Ascending aorta (tissue), 2 donors: Measurements from ENCODE around the gene ATF3. TPM values are rescaled to one million over a fixed set of nuclear protein-coding genes. Genes with fewer than 3 reads are reported as not detected.

Source experiments
- DNase-seq, 2 donors: peaks; one replicate each; pipeline ENCODE4 v3.0.0-alpha.2; 2019; ENCODE audit warnings: low spot score in 2 of 2
- H3K27ac ChIP-seq, 2 donors: fragments of 200-600 bp; sonication (generic); one replicate each; pipeline ENCODE4 v1.5.1; 2016 to 2017; ENCODE audit warnings: mild to moderate bottlenecking in 1 of 2
- H3K27me3 ChIP-seq: fragments of 200-600 bp; sonication (generic); one replicate; pipeline ENCODE4 v1.5.1; 2017
- H3K36me3 ChIP-seq, 2 donors: fragments of 200-600 bp; sonication (generic); one replicate each; pipeline ENCODE4 v1.5.1; 2016
- H3K4me1 ChIP-seq, 2 donors: fragments of 200-600 bp; sonication (generic); one replicate each; pipeline ENCODE4 v1.5.1; 2016 to 2017; ENCODE audit warnings: mild to moderate bottlenecking in 1 of 2
- H3K4me3 ChIP-seq, 2 donors: fragments of 200-600 bp; sonication (generic); one replicate each; pipeline ENCODE4 v1.5.1; 2016 to 2017; ENCODE audit warnings: mild to moderate bottlenecking in 1 of 2
- H3K9me3 ChIP-seq, 2 donors: fragments of 200-600 bp; sonication (generic); one replicate each; pipeline ENCODE4 v1.5.1; 2016
- CTCF ChIP-seq, 3 experiments: fragments of 200-600 bp in 2 of 3; fragments of 450-650 bp in 1 of 3; sonication (generic) in 2 of 3; IDR thresholded peaks; one replicate each; pipeline ENCODE4 v1.5.1; 2016 to 2019; ENCODE audit warnings: antibody characterized with exemption in 3 of 3, mild to moderate bottlenecking in 1 of 3, moderate library complexity in 1 of 3
- intact Hi-C: fragments of 100-400 bp; cut with DNase I; formaldehyde crosslinking; loops from one replicate; pipeline ENCODE4 v1.15.1; 2023
- total RNA-seq: library from RNA; depleted of rRNA; stranded (reverse); fragments of >200 nt; gene quantifications from one replicate; pipeline ENCODE4 v1.1.0, GENCODE V29; 2016

ATF3 gene
- total RNA-seq, 1 donor from 2014 or later: 79.1 TPM

- Histone ChIP-seq H3K27me3 (no peaks in the 10 kb centered on the region), H3K36me3 (peaks cover 15 to 16% of the 10 kb centered on the region in 2 donors), H3K4me1 (peaks cover 0 to 21% of the 10 kb centered on the region in 2 donors), H3K27ac (no peak overlapping the region), H3K9me3 (no peaks in the 10 kb centered on the region), H3K4me3 (peak overlapping the region; percentile 64 to 78)
- TF ChIP-seq CTCF (IDR thresholded peaks at IDR 0.05): no peak
- no peak for DNase-seq
- intact Hi-C loops: no loop called here
Observed at GRCh38 chr1:212611000-212611948, 2.7 kb downstream of the ATF3 start.

- Histone ChIP-seq H3K27ac (no peak overlapping the region), H3K4me3 (no peak overlapping the region), H3K36me3 (peaks cover 25 to 26% of the 10 kb centered on the region in 2 donors), H3K9me3 (no peaks in the 10 kb centered on the region), H3K4me1 (peaks cover 0 to 13% of the 10 kb centered on the region in 2 donors), H3K27me3 (no peaks in the 10 kb centered on the region)
- TF ChIP-seq CTCF (IDR thresholded peaks at IDR 0.05): no peak
- DNase-seq: no peak
- intact Hi-C loops: no loop called here
Observed at GRCh38 chr1:212612041-212612961, 3.7 kb downstream of the ATF3 start.

- no peak for DNase-seq
- Histone ChIP-seq H3K4me1 (peaks cover 0 to 13% of the 10 kb centered on the region in 2 donors), H3K9me3 (no peaks in the 10 kb centered on the region), H3K4me3 (no peak overlapping the region), H3K36me3 (peaks cover 35 to 40% of the 10 kb centered on the region in 2 donors), H3K27ac (no peak overlapping the region), H3K27me3 (no peaks in the 10 kb centered on the region)
- TF ChIP-seq CTCF (IDR thresholded peaks at IDR 0.05): no peak
- intact Hi-C loops: no loop called here
Observed at GRCh38 chr1:212613440-212614335, 5.1 kb downstream of the ATF3 start.

- DNase-seq: no peak
- H3K36me3 ChIP-seq: peaks cover 44 to 49% of the 10 kb centered on the region in 2 donors
- peaks cover 0 to 13% of the 10 kb centered on the region in 2 donors for H3K4me1 ChIP-seq
- no peak for TF ChIP-seq CTCF (IDR thresholded peaks at IDR 0.05)
- H3K27ac ChIP-seq: no peak overlapping the region
- H3K27me3 ChIP-seq: no peaks in the 10 kb centered on the region
- no peak overlapping the region for H3K4me3 ChIP-seq
- intact Hi-C loops: no loop called here
- no peaks in the 10 kb centered on the region for H3K9me3 ChIP-seq
Observed at GRCh38 chr1:212614453-212615200, 6.1 kb downstream of the ATF3 start.
